Progenitor cell of endocrine pancreas (in vitro differentiated cells): ENCODE measurements around the gene NXNL1. TPM values are rescaled to one million over a fixed set of nuclear protein-coding genes. Genes with fewer than 3 reads are reported as not detected.

ENCODE experiments used
- DNase-seq: peaks from one replicate; pipeline ENCODE4 v3.0.0; 2021; ENCODE audit warnings: low spot score; ENCODE audit not compliant: unreplicated experiment
- H3K27ac Mint-ChIP-seq: 2 replicates; pipeline ENCODE4 v1.8.0; 2021; ENCODE audit warnings: mild to moderate bottlenecking, moderate library complexity, mixed read lengths
- H3K27me3 Mint-ChIP-seq: 2 replicates; pipeline ENCODE4 v1.8.0; 2021; ENCODE audit warnings: mixed read lengths
- H3K36me3 Mint-ChIP-seq: 2 replicates; pipeline ENCODE4 v1.8.0; 2022; ENCODE audit warnings: mixed read lengths; ENCODE audit not compliant: insufficient read depth
- H3K4me1 Mint-ChIP-seq: 2 replicates; pipeline ENCODE4 v1.8.0; 2021; ENCODE audit warnings: low read depth, mixed read lengths
- H3K4me3 Mint-ChIP-seq: 2 replicates; pipeline ENCODE4 v1.8.0; 2021; ENCODE audit warnings: low read depth, mild to moderate bottlenecking, moderate library complexity, mixed read lengths
- H3K9me3 Mint-ChIP-seq: 2 replicates; pipeline ENCODE4 v1.8.0; 2021; ENCODE audit warnings: low read depth, mixed read lengths
- CTCF ChIP-seq: fragments of 200-600 bp; sonication (generic); IDR thresholded peaks from one replicate; pipeline ENCODE4 v1.5.0; 2021; ENCODE audit warnings: antibody characterized with exemption, mild to moderate bottlenecking; ENCODE audit not compliant: unreplicated experiment
- total RNA-seq: library from RNA; stranded (reverse); gene quantifications from 2 replicates; pipeline ENCODE4 v1.2.1, GENCODE V29; 2021

NXNL1 gene
- total RNA-seq, 1 donor from 2014 or later: not detected

GRCh38 chr19:17484520-17485185, 23.9 kb upstream of the NXNL1 start:
- no peaks in the 10 kb centered on the region for H3K27me3 Mint-ChIP-seq
- no peaks in the 10 kb centered on the region for H3K36me3 Mint-ChIP-seq
- H3K27ac Mint-ChIP-seq: peak overlapping the region; percentile 79
- peaks cover 8% of the 10 kb centered on the region for H3K4me1 Mint-ChIP-seq
- no peaks in the 10 kb centered on the region for H3K9me3 Mint-ChIP-seq
- no peak overlapping the region for H3K4me3 Mint-ChIP-seq
- DNase-seq: no peak
- no peak for TF ChIP-seq CTCF

- no peak for TF ChIP-seq CTCF
- Mint-ChIP-seq H3K27ac (no peak overlapping the region), H3K4me1 (peaks cover 5% of the 10 kb centered on the region), H3K9me3 (no peaks in the 10 kb centered on the region), H3K27me3 (no peaks in the 10 kb centered on the region), H3K4me3 (no peak overlapping the region), H3K36me3 (no peaks in the 10 kb centered on the region)
- no peak for DNase-seq
Observed at GRCh38 chr19:17483605-17484002, 22.9 kb upstream of the NXNL1 start.

GRCh38 chr19:17482877-17483604, 22.3 kb upstream of the NXNL1 start:
- Mint-ChIP-seq H3K27ac (no peak overlapping the region), H3K4me1 (no peaks in the 10 kb centered on the region), H3K27me3 (no peaks in the 10 kb centered on the region), H3K4me3 (no peak overlapping the region), H3K36me3 (no peaks in the 10 kb centered on the region), H3K9me3 (no peaks in the 10 kb centered on the region)
- TF ChIP-seq CTCF: no peak
- DNase-seq: no peak

- no peak for TF ChIP-seq CTCF
- Mint-ChIP-seq H3K4me1 (no peaks in the 10 kb centered on the region), H3K27ac (no peak overlapping the region), H3K4me3 (no peak overlapping the region), H3K27me3 (no peaks in the 10 kb centered on the region), H3K36me3 (no peaks in the 10 kb centered on the region), H3K9me3 (no peaks in the 10 kb centered on the region)
- DNase-seq: no peak
Observed at GRCh38 chr19:17481986-17482385, 21.3 kb upstream of the NXNL1 start.

GRCh38 chr19:17479325-17479791, 18.6 kb upstream of the NXNL1 start:
- TF ChIP-seq CTCF: no peak
- Mint-ChIP-seq H3K4me3 (no peak overlapping the region), H3K9me3 (no peaks in the 10 kb centered on the region), H3K27ac (no peak overlapping the region), H3K4me1 (peaks cover 3% of the 10 kb centered on the region), H3K36me3 (no peaks in the 10 kb centered on the region), H3K27me3 (no peaks in the 10 kb centered on the region)
- no peak for DNase-seq
